ENCODE measurements around the gene HOXB2.

DNA sequence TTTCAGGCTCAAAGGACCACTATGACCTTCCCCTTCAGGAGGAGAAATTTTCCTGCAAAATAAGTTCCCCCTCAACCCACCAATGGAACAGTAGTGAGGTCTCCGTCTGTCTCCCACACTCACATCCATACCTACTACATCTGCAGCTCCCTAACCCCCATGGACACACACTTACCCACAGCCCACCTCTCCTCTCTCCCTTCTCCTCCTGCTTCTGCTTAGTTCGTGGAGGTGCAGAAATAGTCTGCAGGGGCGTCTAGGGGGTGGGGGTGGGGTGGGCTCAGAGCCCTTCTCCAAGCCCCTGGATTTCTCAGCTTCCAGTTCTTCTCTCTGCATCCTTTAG lies 24.3 kb upstream of the HOXB2 start:
- TF ChIP-seq, protein P1, sequence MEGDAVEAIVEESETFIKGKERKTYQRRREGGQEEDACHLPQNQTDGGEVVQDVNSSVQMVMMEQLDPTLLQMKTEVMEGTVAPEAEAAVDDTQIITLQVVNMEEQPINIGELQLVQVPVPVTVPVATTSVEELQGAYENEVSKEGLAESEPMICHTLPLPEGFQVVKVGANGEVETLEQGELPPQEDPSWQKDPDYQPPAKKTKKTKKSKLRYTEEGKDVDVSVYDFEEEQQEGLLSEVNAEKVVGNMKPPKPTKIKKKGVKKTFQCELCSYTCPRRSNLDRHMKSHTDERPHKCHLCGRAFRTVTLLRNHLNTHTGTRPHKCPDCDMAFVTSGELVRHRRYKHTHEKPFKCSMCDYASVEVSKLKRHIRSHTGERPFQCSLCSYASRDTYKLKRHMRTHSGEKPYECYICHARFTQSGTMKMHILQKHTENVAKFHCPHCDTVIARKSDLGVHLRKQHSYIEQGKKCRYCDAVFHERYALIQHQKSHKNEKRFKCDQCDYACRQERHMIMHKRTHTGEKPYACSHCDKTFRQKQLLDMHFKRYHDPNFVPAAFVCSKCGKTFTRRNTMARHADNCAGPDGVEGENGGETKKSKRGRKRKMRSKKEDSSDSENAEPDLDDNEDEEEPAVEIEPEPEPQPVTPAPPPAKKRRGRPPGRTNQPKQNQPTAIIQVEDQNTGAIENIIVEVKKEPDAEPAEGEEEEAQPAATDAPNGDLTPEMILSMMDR (IDR thresholded peaks at IDR 0.05) = no peak
- no peak for TF ChIP-seq POLR2A (IDR thresholded peaks at IDR 0.05)

All from right lobe of liver (tissue), 4 donors.